ENCODE data around the gene RBFOX2.

DNA sequence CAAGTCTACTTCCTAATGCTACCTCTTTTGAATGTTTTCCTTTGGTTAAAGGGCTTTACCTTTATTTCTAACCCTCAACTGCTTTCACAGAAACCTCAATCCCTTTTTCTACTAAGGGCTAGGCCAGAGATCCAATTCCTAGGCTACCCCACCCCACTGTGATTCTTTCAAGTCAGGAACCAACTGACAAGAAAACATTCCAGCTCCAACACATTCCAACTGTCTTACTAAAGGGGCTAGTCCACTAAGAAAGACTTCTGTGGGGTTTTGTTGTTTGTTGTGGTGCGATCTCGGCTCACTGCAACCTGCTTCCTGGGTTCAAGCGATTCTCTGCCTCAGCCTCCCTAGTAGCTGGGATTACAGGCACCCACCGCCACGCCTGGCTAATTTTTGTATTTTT is 159.7 kb downstream of the RBFOX2 start:
- TF ChIP-seq, protein P1, sequence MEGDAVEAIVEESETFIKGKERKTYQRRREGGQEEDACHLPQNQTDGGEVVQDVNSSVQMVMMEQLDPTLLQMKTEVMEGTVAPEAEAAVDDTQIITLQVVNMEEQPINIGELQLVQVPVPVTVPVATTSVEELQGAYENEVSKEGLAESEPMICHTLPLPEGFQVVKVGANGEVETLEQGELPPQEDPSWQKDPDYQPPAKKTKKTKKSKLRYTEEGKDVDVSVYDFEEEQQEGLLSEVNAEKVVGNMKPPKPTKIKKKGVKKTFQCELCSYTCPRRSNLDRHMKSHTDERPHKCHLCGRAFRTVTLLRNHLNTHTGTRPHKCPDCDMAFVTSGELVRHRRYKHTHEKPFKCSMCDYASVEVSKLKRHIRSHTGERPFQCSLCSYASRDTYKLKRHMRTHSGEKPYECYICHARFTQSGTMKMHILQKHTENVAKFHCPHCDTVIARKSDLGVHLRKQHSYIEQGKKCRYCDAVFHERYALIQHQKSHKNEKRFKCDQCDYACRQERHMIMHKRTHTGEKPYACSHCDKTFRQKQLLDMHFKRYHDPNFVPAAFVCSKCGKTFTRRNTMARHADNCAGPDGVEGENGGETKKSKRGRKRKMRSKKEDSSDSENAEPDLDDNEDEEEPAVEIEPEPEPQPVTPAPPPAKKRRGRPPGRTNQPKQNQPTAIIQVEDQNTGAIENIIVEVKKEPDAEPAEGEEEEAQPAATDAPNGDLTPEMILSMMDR (IDR thresholded peaks at IDR 0.05; ENCODE audit: low read depth, low read length) = no peak
- no peak for TF ChIP-seq EZH2phosphoT487 (IDR thresholded peaks at IDR 0.05; ENCODE audit: low read depth)

All from OCI-LY3 (cell line).